T-cell (primary cell): Measurements from ENCODE around the gene NT5C3A. TPM values are rescaled to one million over a fixed set of nuclear protein-coding genes. Genes with fewer than 3 reads are reported as not detected.

ENCODE experiments used
- ATAC-seq, 4 experiments: fragments of 200-7000 bp in 3 of 4; fragments of 150-1000 bp in 1 of 4; cut with Tn5 transposase; replicated peaks in 1 of 4; 1 replicate in 3 of 4; 2 replicates in 1 of 4; pipeline ENCODE4 v1.10.0; 2021; ENCODE audit warnings: moderate library complexity in 3 of 4, mild to moderate bottlenecking in 2 of 4, moderate number of reproducible peaks in 1 of 4
- CTCF ChIA-PET, 2 donors: fragments of 300-600 bp; sonication (Branson Sonifier 250); formaldehyde crosslinking; loops; one replicate each; lab custom pipeline; 2022; ENCODE audit warnings: antibody characterized with exemption in 2 of 2; lab: Charles Lee
- POLR2A ChIA-PET, 2 donors: fragments of 300-600 bp; sonication (Branson Sonifier 250); formaldehyde crosslinking; loops; one replicate each; lab custom pipeline; 2022; ENCODE audit warnings: antibody characterized with exemption in 2 of 2; lab: Charles Lee
- DNase-seq, 35 experiments: peaks; one replicate each; pipeline versions ENCODE4 v3.0.0 to v3.0.0-alpha.2; 2013 to 2023
- H3K27ac ChIP-seq: one replicate; pipeline ENCODE4 v1.5.1; 2013; ENCODE audit warnings: low read length
- H3K27me3 ChIP-seq, 2 experiments: replicated peaks in 1 of 2; 1 replicate in 1 of 2; 2 replicates in 1 of 2; pipeline versions ENCODE4 v1.6.1 to v1.7.0; 2013; ENCODE audit warnings: low read length in 1 of 2, mixed read lengths in 1 of 2; ENCODE audit not compliant: control insufficient read depth in 2 of 2, insufficient read depth in 2 of 2; ENCODE audit errors: extremely low read depth in 1 of 2
- H3K36me3 ChIP-seq, 2 donors: 1 replicate in 1 of 2; 2 replicates in 1 of 2; pipeline versions ENCODE4 v1.6.1 to v1.7.0; 2013; ENCODE audit warnings: low read length in 1 of 2; ENCODE audit not compliant: control insufficient read depth in 2 of 2, insufficient read depth in 1 of 2; ENCODE audit errors: extremely low read depth in 1 of 2
- H3K4me1 ChIP-seq, 2 experiments: 1 replicate in 1 of 2; 2 replicates in 1 of 2; pipeline versions ENCODE4 v1.6.1 to v1.7.0; 2013; ENCODE audit warnings: low read length in 2 of 2, mixed read lengths in 1 of 2; ENCODE audit not compliant: insufficient read depth in 2 of 2, control insufficient read depth in 1 of 2; ENCODE audit errors: extremely low read depth in 1 of 2
- H3K4me3 ChIP-seq, 2 donors: 1 replicate in 1 of 2; 2 replicates in 1 of 2; pipeline versions ENCODE4 v1.5.1 to v1.7.0; 2013; ENCODE audit warnings: mild to moderate bottlenecking in 2 of 2, low read length in 1 of 2, moderate library complexity in 1 of 2; ENCODE audit not compliant: control insufficient read depth in 1 of 2; ENCODE audit errors: extremely low read depth in 1 of 2
- H3K9me3 ChIP-seq: 2 replicates; pipeline ENCODE4 v1.7.0; 2013
- H3K27ac Mint-ChIP-seq, 2 donors: one replicate each; pipeline ENCODE4 v1.8.0; 2020 to 2021; ENCODE audit warnings: mild to moderate bottlenecking in 2 of 2, mixed read lengths in 2 of 2
- H3K27me3 Mint-ChIP-seq, 2 donors: one replicate each; pipeline ENCODE4 v1.8.0; 2021 to 2022; ENCODE audit warnings: mixed read lengths in 2 of 2
- H3K36me3 Mint-ChIP-seq: one replicate; pipeline ENCODE4 v1.8.0; 2021; ENCODE audit warnings: mixed read lengths
- H3K4me1 Mint-ChIP-seq, 3 donors: one replicate each; pipeline ENCODE4 v1.8.0; 2020 to 2022; ENCODE audit warnings: mixed read lengths in 3 of 3, mild to moderate bottlenecking in 1 of 3
- H3K4me3 Mint-ChIP-seq, 3 donors: one replicate each; pipeline ENCODE4 v1.8.0; 2020 to 2022; ENCODE audit warnings: mild to moderate bottlenecking in 3 of 3, mixed read lengths in 3 of 3, moderate library complexity in 3 of 3
- H3K9me3 Mint-ChIP-seq, 3 donors: one replicate each; pipeline ENCODE4 v1.8.0; 2020 to 2022; ENCODE audit warnings: mixed read lengths in 3 of 3
- WGBS: methylation state at CpG from one replicate; pipeline ENCODE4 v1.1.5; 2013; ENCODE audit warnings: missing lambda C conversion rate; ENCODE audit not compliant: insufficient coverage; 5-methylcytosine and 5-hydroxymethylcytosine counted together
- total RNA-seq, 35 experiments: library from RNA in 6 of 35; stranded (reverse) in 6 of 35; fragments of 120-200 nt in 1 of 35; gene quantifications; one replicate each; pipeline versions ENCODE4 v1.2.1 to v1.2.4 and lab custom pipeline; 2013 to 2026

Gene NT5C3A
- total RNA-seq, 5 donors from 2014 or later (not counting 1 experiment from before 2014, with no cell fraction given) = 31.1 to 41.1 (median 38.0) TPM

GRCh38 chr7:33043501-33044400 lies 18.8 kb downstream of the NT5C3A start:
- WGBS = 100% methylated on average over 4 of the region's 6 CpGs
- ATAC-seq = no peak
- ChIA-PET CTCF (interaction anchor here (0.7 to 1.3 kb wide), 3 partner anchors 10 to 539 kb away, joined by 3 read pairs; no protein-coding TSS in a partner anchor), POLR2A (no interaction called here)
- H3K4me1 ChIP-seq = peaks cover 15 to 17% of the 10 kb centered on the region in 2 experiments
- no peak overlapping the region for H3K27ac ChIP-seq
- H3K9me3 ChIP-seq = no peaks in the 10 kb centered on the region
- Mint-ChIP-seq H3K4me3 (no peak overlapping the region), H3K9me3 (no peaks in the 10 kb centered on the region), H3K36me3 (no peaks in the 10 kb centered on the region), H3K27ac (peak overlapping the region; percentile 53 to 66), H3K4me1 (peaks cover 57 to 64% (median 59%) of the 10 kb centered on the region in 3 donors), H3K27me3 (no peaks in the 10 kb centered on the region)
- no peaks in the 10 kb centered on the region for H3K27me3 ChIP-seq
- H3K36me3 ChIP-seq = no peaks in the 10 kb centered on the region
- no peak overlapping the region for H3K4me3 ChIP-seq
- DNase-seq = no peak

- H3K4me3 Mint-ChIP-seq = no peak overlapping the region
- H3K27me3 ChIP-seq = no peaks in the 10 kb centered on the region
- CTCF ChIA-PET = interaction anchor here (0.5 to 3.9 kb wide), 7 partner anchors 7 to 68 kb away, joined by 3 to 30 read pairs (median 17); partner anchors contain the start of gene RP9 (in 1 of the 2)
- no peaks in the 10 kb centered on the region for H3K9me3 ChIP-seq
- H3K36me3 Mint-ChIP-seq = no peaks in the 10 kb centered on the region
- H3K36me3 ChIP-seq = no peaks in the 10 kb centered on the region
- H3K27ac Mint-ChIP-seq = no peak overlapping the region
- H3K4me3 ChIP-seq = no peak overlapping the region
- H3K4me1 Mint-ChIP-seq = peaks cover 60 to 65% (median 65%) of the 10 kb centered on the region in 3 donors
- H3K27ac ChIP-seq = peak overlapping the region; percentile 75
- no peaks in the 10 kb centered on the region for H3K9me3 Mint-ChIP-seq
- 86% methylated on average over 3 of the region's 8 CpGs for WGBS
- H3K27me3 Mint-ChIP-seq = no peaks in the 10 kb centered on the region
- POLR2A ChIA-PET = interaction anchor here in 1 of 2 donors (2.1 kb wide), 1 partner anchor 150 kb away, joined by 9 read pairs; the partner anchor contains the start of gene KBTBD2
- peaks cover 8 to 19% of the 10 kb centered on the region in 2 experiments for H3K4me1 ChIP-seq
- DNase-seq (no peak), ATAC-seq (no peak)
These were observed 20.7 kb downstream of the NT5C3A start for GRCh38 chr7:33041631-33042428.

DNA sequence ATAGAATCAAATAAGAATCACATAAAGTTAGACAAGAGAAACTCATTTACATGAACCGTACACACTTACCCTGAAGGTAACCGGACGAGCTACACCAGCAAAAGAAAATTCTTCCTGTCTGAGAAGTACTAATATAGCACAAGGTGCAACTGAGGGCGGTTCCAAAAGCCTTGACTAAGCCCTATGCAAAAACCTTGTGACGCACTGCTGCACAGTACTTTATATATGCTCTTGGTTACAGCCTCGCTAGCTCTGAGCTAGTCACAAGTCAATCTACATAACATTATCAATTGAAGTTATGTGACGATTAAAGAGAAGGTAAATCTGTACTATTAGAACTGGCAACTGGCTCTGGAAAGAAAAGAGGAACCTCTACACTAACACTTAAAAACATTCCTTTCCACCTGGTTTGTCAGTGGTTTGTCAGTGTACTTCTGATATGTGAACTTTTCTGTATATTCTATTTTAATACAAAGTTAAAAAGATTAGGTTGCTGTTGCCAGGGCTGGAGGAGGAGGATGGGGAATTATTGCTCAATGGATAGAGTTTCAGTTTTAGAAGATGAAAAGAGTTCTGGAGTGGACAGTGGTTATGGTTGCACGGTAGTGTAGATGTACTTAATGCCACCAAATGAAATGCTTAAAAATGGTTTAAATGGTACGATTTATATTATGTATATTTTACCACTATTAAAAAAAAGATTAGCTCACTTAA lies 21.6 kb downstream of the NT5C3A start:
- CTCF ChIA-PET = interaction anchor here (0.5 to 3.9 kb wide), 20 partner anchors 8 to 549 kb away, joined by 3 to 30 read pairs (median 4); partner anchors contain the start of genes FKBP9 (in 1 of the 2), NT5C3A (in 1 of the 2) and RP9 (in 1 of the 2)
- no peaks in the 10 kb centered on the region for H3K9me3 Mint-ChIP-seq
- H3K27ac Mint-ChIP-seq = peak overlapping the region; percentile 91 to 92
- peak overlapping the region; percentile 72 to 79 (median 78) for H3K4me3 Mint-ChIP-seq
- no peaks in the 10 kb centered on the region for H3K36me3 ChIP-seq
- H3K27ac ChIP-seq = peak overlapping the region; percentile 75
- H3K27me3 Mint-ChIP-seq = no peaks in the 10 kb centered on the region
- H3K27me3 ChIP-seq = no peaks in the 10 kb centered on the region
- H3K36me3 Mint-ChIP-seq = no peaks in the 10 kb centered on the region
- WGBS = 4% methylated on average over 4 of the region's 9 CpGs
- peaks cover 6 to 19% of the 10 kb centered on the region in 2 experiments for H3K4me1 ChIP-seq
- peak; percentile 10 to 85 (median 68) for DNase-seq
- ATAC-seq = peak; percentile 99 to 100 (median 100)
- H3K4me1 Mint-ChIP-seq = peaks cover 64 to 66% (median 66%) of the 10 kb centered on the region in 3 donors
- H3K9me3 ChIP-seq = no peaks in the 10 kb centered on the region
- POLR2A ChIA-PET = interaction anchor here (0.6 to 2.7 kb wide), 17 partner anchors 9 to 546 kb away, joined by 3 to 12 read pairs (median 4); partner anchors contain the start of genes AVL9 (in 1 of the 2), KBTBD2 (in 1 of the 2) and NT5C3A (in 1 of the 2)
- no peak overlapping the region for H3K4me3 ChIP-seq

GRCh38 chr7:33039903-33040292 lies 22.7 kb downstream of the NT5C3A start:
- ChIA-PET CTCF (interaction anchor here (0.6 to 3.9 kb wide), 17 partner anchors 9 to 193 kb away, joined by 3 to 30 read pairs (median 5); partner anchors contain the start of genes NT5C3A (in 1 of the 2) and RP9 (in 1 of the 2)), POLR2A (interaction anchor here (0.5 to 2.7 kb wide), 19 partner anchors 9 to 545 kb away, joined by 3 to 12 read pairs (median 4); partner anchors contain the start of genes AVL9 (in 1 of the 2), KBTBD2 (in 1 of the 2) and NT5C3A (in 1 of the 2))
- Histone ChIP-seq H3K4me1 (peaks cover 2 to 19% of the 10 kb centered on the region in 2 experiments), H3K27me3 (no peaks in the 10 kb centered on the region), H3K4me3 (peak overlapping the region; percentile 26 to 44), H3K36me3 (no peaks in the 10 kb centered on the region), H3K27ac (peak overlapping the region; percentile 67), H3K9me3 (no peaks in the 10 kb centered on the region)
- no peak for DNase-seq
- Mint-ChIP-seq H3K27ac (peak overlapping the region; percentile 76 to 79), H3K9me3 (no peaks in the 10 kb centered on the region), H3K4me1 (peaks cover 61 to 65% (median 65%) of the 10 kb centered on the region in 3 donors), H3K36me3 (peaks cover 3% of the 10 kb centered on the region), H3K4me3 (peak overlapping the region; percentile 72 to 81 (median 77)), H3K27me3 (no peaks in the 10 kb centered on the region)
- WGBS = 60% methylated on average over 1 of the region's 1 CpG
- no peak for ATAC-seq

GRCh38 chr7:33039257-33039902 lies 23.2 kb downstream of the NT5C3A start:
- no peaks in the 10 kb centered on the region for H3K27me3 ChIP-seq
- H3K4me1 ChIP-seq = peaks cover 2 to 19% of the 10 kb centered on the region in 2 experiments
- peak overlapping the region; percentile 26 to 44 for H3K4me3 ChIP-seq
- ChIA-PET POLR2A (interaction anchor here (0.5 to 2.7 kb wide), 13 partner anchors 9 to 146 kb away, joined by 3 to 12 read pairs (median 3); partner anchors contain the start of gene NT5C3A (in 1 of the 2)), CTCF (interaction anchor here (0.6 to 3.9 kb wide), 17 partner anchors 10 to 548 kb away, joined by 3 to 30 read pairs (median 5); partner anchors contain the start of genes NT5C3A (in 1 of the 2) and RP9 (in 1 of the 2))
- WGBS = no CpG with 5 or more reads among the region's 5 CpGs
- no peaks in the 10 kb centered on the region for H3K27me3 Mint-ChIP-seq
- H3K36me3 Mint-ChIP-seq = peaks cover 8% of the 10 kb centered on the region
- no peaks in the 10 kb centered on the region for H3K9me3 Mint-ChIP-seq
- H3K4me1 Mint-ChIP-seq = peaks cover 59 to 65% (median 65%) of the 10 kb centered on the region in 3 donors
- no peaks in the 10 kb centered on the region for H3K9me3 ChIP-seq
- peak overlapping the region; percentile 78 to 79 for H3K27ac Mint-ChIP-seq
- peak overlapping the region; percentile 67 for H3K27ac ChIP-seq
- peak in 1 of 4 experiments; percentile 35 for ATAC-seq
- H3K4me3 Mint-ChIP-seq = peak overlapping the region; percentile 72 to 81 (median 77)
- peak in 1 of 35 experiments; percentile 54 for DNase-seq
- no peaks in the 10 kb centered on the region for H3K36me3 ChIP-seq
